GM12878 (cell line): ENCODE measurements around the gene ARHGAP12. TPM values are rescaled to one million over a fixed set of nuclear protein-coding genes. Genes with fewer than 3 reads are reported as not detected.

Source experiments
- ATAC-seq: fragments of 200-7000 bp; cut with Tn5 transposase; 3 replicates; pipeline ENCODE4 v1.9.1; 2020; ENCODE audit warnings: mild to moderate bottlenecking, moderate library complexity
- BruUV-seq: library from RNA; stranded (reverse); fragments of 400-500 nt; replicated peaks from 2 replicates; lab custom pipeline; 2021; lab: Mats Ljungman, UMichigan
- CTCF ChIA-PET: fragments of 300-600 bp; sonication (Branson Sonifier 250); formaldehyde crosslinking; extraction: SDS; loops from one replicate; lab custom pipeline; 2021; ENCODE audit warnings: inconsistent platforms; lab: Yijun Ruan, JAX
- POLR2A ChIA-PET: fragments of 350-600 bp; formaldehyde crosslinking; extraction: SDS; loops from one replicate; lab custom pipeline; 2021; ENCODE audit warnings: inconsistent platforms; lab: Charles Lee
- RAD21 ChIA-PET: fragments of 300-600 bp; sonication (Branson Sonifier 250); formaldehyde crosslinking; loops from one replicate; lab custom pipeline; 2023; ENCODE audit warnings: antibody characterized with exemption; ENCODE audit not compliant: unreplicated experiment; lab: Charles Lee
- SMC1A ChIA-PET: fragments of 300-600 bp; sonication (Branson Sonifier 250); formaldehyde crosslinking; loops from one replicate; lab custom pipeline; 2023; ENCODE audit not compliant: unreplicated experiment, uncharacterized antibody; lab: Charles Lee
- DNase-seq: peaks from one replicate; pipeline ENCODE4 v3.0.0-alpha.2; 2011; ENCODE audit warnings: low read depth, low spot score
- FAIRE-seq: peaks from 3 replicates; lab custom pipeline; 2011; peaks lifted over from hg19 to GRCh38; lab: Jason Lieb, UNC
- H2AFZ ChIP-seq: 2 replicates; pipeline ENCODE4 v1.6.0; 2011; ENCODE audit warnings: low read depth, low read length, control low read depth; ENCODE audit not compliant: control insufficient read depth
- H3K27ac ChIP-seq: 2 replicates; pipeline ENCODE4 v1.5.1; 2011; ENCODE audit warnings: control low read depth; ENCODE audit not compliant: control insufficient read depth, insufficient read depth
- H3K27me3 ChIP-seq, 2 experiments: replicated peaks in 1 of 2; 2 replicates each; pipeline versions ENCODE4 v1.6.0 to v1.6.1; 2011; ENCODE audit warnings: low read length in 1 of 2; ENCODE audit not compliant: control insufficient read depth in 2 of 2, insufficient read depth in 2 of 2
- H3K36me3 ChIP-seq, 2 experiments: 2 replicates each; pipeline ENCODE4 v1.5.1; 2011; ENCODE audit warnings: low read length in 1 of 2; ENCODE audit not compliant: control insufficient read depth in 2 of 2, insufficient read depth in 2 of 2
- H3K4me1 ChIP-seq: 2 replicates; pipeline ENCODE4 v1.6.1; 2011; ENCODE audit warnings: mild to moderate bottlenecking, low read length, moderate library complexity, mixed read lengths; ENCODE audit not compliant: control insufficient read depth, insufficient read depth
- H3K4me2 ChIP-seq: 2 replicates; pipeline ENCODE4 v1.6.0; 2011; ENCODE audit warnings: control low read depth; ENCODE audit not compliant: control insufficient read depth, insufficient read depth
- H3K4me3 ChIP-seq: fragments of 200-600 bp; sonication (generic); 2 replicates; pipeline ENCODE4 v1.5.1; 2016
- H3K79me2 ChIP-seq: 2 replicates; pipeline ENCODE4 v1.6.0; 2011; ENCODE audit warnings: low read length; ENCODE audit not compliant: control insufficient read depth, insufficient read depth
- H3K9ac ChIP-seq: 2 replicates; pipeline ENCODE4 v1.8.0; 2011; ENCODE audit warnings: low read length, control low read depth, mixed read lengths; ENCODE audit not compliant: control insufficient read depth, insufficient read depth
- H3K9me3 ChIP-seq: replicated peaks from 3 replicates; pipeline ENCODE4 v1.5.1; 2011; ENCODE audit warnings: mild to moderate bottlenecking, low read length; ENCODE audit not compliant: control insufficient read depth, insufficient read depth
- H4K20me1 ChIP-seq: 2 replicates; pipeline ENCODE4 v1.6.0; 2011; ENCODE audit not compliant: control insufficient read depth, insufficient read depth
- CBFB ChIP-seq: IDR thresholded peaks from 2 replicates; pipeline ENCODE4 v1.6.1; 2016; ENCODE audit warnings: antibody characterized with exemption, low read depth
- CBX3 ChIP-seq: fragments of 200-600 bp; sonication (generic); IDR thresholded peaks from 2 replicates; pipeline ENCODE4 v1.6.1; 2016; ENCODE audit warnings: low read depth, borderline replicate concordance
- CEBPB ChIP-seq, 2 experiments: fragments of 150-350 bp in 1 of 2; IDR thresholded peaks; 2 replicates each; pipeline ENCODE4 v1.6.1; 2012 to 2014; ENCODE audit warnings: low read depth in 2 of 2, low read length in 2 of 2, borderline replicate concordance in 1 of 2, inconsistent platforms in 1 of 2
- JUND ChIP-seq: IDR thresholded peaks from 2 replicates; pipeline ENCODE4 v1.6.1; 2012; ENCODE audit warnings: low read depth, mild to moderate bottlenecking, low read length, improper control_type of control experiment, moderate library complexity
- KLF5 ChIP-seq: fragments of 450-650 bp; IDR thresholded peaks from 2 replicates; pipeline ENCODE4 v1.6.1; 2014; ENCODE audit warnings: mild to moderate bottlenecking; ENCODE audit not compliant: partially characterized antibody
- MEF2B ChIP-seq: fragments of 450-650 bp; IDR thresholded peaks from 2 replicates; pipeline ENCODE4 v1.6.1; 2018; ENCODE audit warnings: mild to moderate bottlenecking, moderate library complexity; ENCODE audit not compliant: partially characterized antibody, poor library complexity, severe bottlenecking
- MXI1 ChIP-seq: fragments of 150-350 bp; IDR thresholded peaks from 2 replicates; pipeline ENCODE4 v1.6.1; 2011; ENCODE audit warnings: low read depth, mild to moderate bottlenecking, inconsistent platforms, low read length, improper control_type of control experiment
- NFXL1 ChIP-seq: fragments of 450-650 bp; IDR thresholded peaks from 2 replicates; pipeline ENCODE4 v1.6.1; 2017; ENCODE audit warnings: antibody characterized with exemption, mild to moderate bottlenecking, borderline replicate concordance
- NR2C2 ChIP-seq: IDR thresholded peaks from 2 replicates; pipeline ENCODE4 v1.6.1; 2011; ENCODE audit warnings: borderline replicate concordance, low read depth; ENCODE audit not compliant: control insufficient read depth, insufficient read length
- POLR2AphosphoS5 ChIP-seq: IDR thresholded peaks from 2 replicates; pipeline ENCODE4 v1.6.1; 2011; ENCODE audit warnings: mild to moderate bottlenecking, low read length, inconsistent platforms
- POU2F2 ChIP-seq: IDR thresholded peaks from 3 replicates; pipeline ENCODE4 v1.6.1; 2011; ENCODE audit warnings: low read depth, mild to moderate bottlenecking, low read length, borderline replicate concordance
- RAD21 ChIP-seq: IDR thresholded peaks from 2 replicates; pipeline ENCODE4 v1.6.1; 2011; ENCODE audit warnings: mild to moderate bottlenecking, low read depth, low read length, moderate library complexity; ENCODE audit not compliant: insufficient read depth
- SP1 ChIP-seq: IDR thresholded peaks from one replicate; pipeline ENCODE4 v1.6.1; 2011; ENCODE audit warnings: low read depth, low read length
- STAT3 ChIP-seq: IDR thresholded peaks from 2 replicates; pipeline ENCODE4 v1.6.1; 2011; ENCODE audit warnings: low read depth, low read length, improper control_type of control experiment
- ZBTB4 ChIP-seq: fragments of 450-650 bp; formaldehyde crosslinking; IDR thresholded peaks from 2 replicates; pipeline ENCODE4 v1.4.0; 2022; ENCODE audit warnings: mild to moderate bottlenecking, moderate library complexity
- ZNF207 ChIP-seq: fragments of 450-650 bp; IDR thresholded peaks from 2 replicates; pipeline ENCODE4 v1.6.1; 2014; ENCODE audit warnings: antibody characterized with exemption, mild to moderate bottlenecking, borderline replicate concordance
- WGBS: methylation state at CpG from one replicate; pipeline ENCODE4 v1.1.6; 2016; ENCODE audit warnings: low lambda C conversion rate; ENCODE audit not compliant: insufficient replicate concordance, insufficient coverage; ENCODE audit errors: missing lambda C conversion rate; 5-methylcytosine and 5-hydroxymethylcytosine counted together
- in situ Hi-C: fragments of 300-500 bp; cut with MboI; formaldehyde crosslinking; loops from 9 replicates; pipeline ENCODE4 v1.14.3; 2018; ENCODE audit warnings: mixed read lengths
- intact Hi-C: fragments of 100-400 bp; cut with micrococcal nuclease; formaldehyde crosslinking; loops from one replicate; pipeline ENCODE4 v1.14.2; 2022; ENCODE audit not compliant: unreplicated experiment
- polyA plus RNA-seq, 11 experiments: library from polyadenylated mRNA; depleted of rRNA in 4 of 11; unstranded in 6 of 11; stranded (reverse) in 5 of 11; fragments of >200 nt; fragmentation: Nextera tagmentation in 4 of 11; fragmentation: Illumina TruSeq in 1 of 11; extraction: Ambion mirVana in 4 of 11; extraction: Trizol in 1 of 11; gene quantifications; 1 replicate in 1 of 11; 2 replicates in 10 of 11; pipeline versions ENCODE4 v1.2.1 to v1.2.3, GENCODE V29; 2011 to 2016; ENCODE audit warnings: inconsistent platforms in 2 of 11, missing spikeins in 2 of 11, low read depth in 1 of 11
- total RNA-seq, 4 experiments: library from RNA; depleted of rRNA in 3 of 4; stranded (reverse); fragments of >200 nt in 3 of 4; fragmentation: Illumina TruSeq in 1 of 4; extraction: Trizol in 1 of 4; gene quantifications; 2 replicates each; pipeline versions ENCODE4 v1.2.1 to v1.2.3, GENCODE V29; 2013 to 2021
- TF ChIP-seq, protein P1 (sequence below): fragments of 450-650 bp; IDR thresholded peaks from 2 replicates; pipeline ENCODE4 v1.6.1; 2017; ENCODE audit warnings: antibody characterized with exemption, mild to moderate bottlenecking, moderate library complexity
- TF ChIP-seq, protein P2 (sequence below): IDR thresholded peaks from 2 replicates; pipeline ENCODE4 v1.6.1; 2011; ENCODE audit warnings: low read depth, low read length, improper control_type of control experiment, borderline replicate concordance

ARHGAP12 gene
- total and polyA plus RNA-seq, 10 of the 15 experiments (the other 5 are each of a cell fraction or from before 2014, with no cell fraction given): 5.4 to 15.6 (median 8.5) TPM

DNA sequence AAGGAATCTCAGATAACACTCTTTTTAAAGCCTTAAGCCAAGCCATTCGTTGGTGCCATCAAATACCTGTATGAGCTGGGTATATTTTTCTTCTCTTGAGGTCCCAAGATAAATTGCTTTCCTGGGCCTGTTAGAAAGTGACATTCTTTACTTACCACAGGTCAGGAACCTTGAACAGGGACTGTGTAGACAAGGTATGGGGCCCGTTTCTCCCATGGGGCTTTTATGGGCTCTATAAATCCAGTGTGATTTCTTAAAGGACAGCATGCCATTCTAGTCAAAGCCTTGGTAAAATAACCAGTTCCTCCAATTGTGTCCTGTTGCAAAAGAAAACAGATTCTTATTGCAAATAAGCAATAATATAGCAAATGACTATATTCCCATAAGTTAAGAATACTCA is 24.8 kb upstream of the ARHGAP12 start:
- Histone ChIP-seq H3K9me3 (no peaks in the 10 kb centered on the region; the same call in 2 of the 3 replicates), H3K4me2 (no peak overlapping the region), H3K4me1 (no peaks in the 10 kb centered on the region), H3K36me3 (no peaks in the 10 kb centered on the region), H3K27ac (no peak overlapping the region), H3K9ac (no peak overlapping the region), H3K4me3 (no peak overlapping the region), H3K79me2 (no peaks in the 10 kb centered on the region), H3K27me3 (no peaks in the 10 kb centered on the region), H2AFZ (no peak overlapping the region), H4K20me1 (no peaks in the 10 kb centered on the region)
- ChIA-PET POLR2A (interaction anchor here (0.6 kb wide), 1 partner anchor 20 kb away, joined by 4 read pairs; no protein-coding TSS in a partner anchor), RAD21 (interaction anchor here (0.8 to 1.1 kb wide), 2 partner anchors 12 to 92 kb away, joined by 3 read pairs; no protein-coding TSS in a partner anchor), CTCF (interaction anchor here (0.7 to 2.2 kb wide), 2 partner anchors 91 to 101 kb away, joined by 3 to 11 read pairs; no protein-coding TSS in a partner anchor), SMC1A (interaction anchor here (2.5 kb wide), 1 partner anchor 92 kb away, joined by 13 read pairs; no protein-coding TSS in a partner anchor)
- DNase-seq (no peak), FAIRE-seq (no peak), ATAC-seq (no peak)
- intact Hi-C loops (no loop called here), in situ Hi-C loops (no loop called here)
- WGBS: 14% methylated on average over 2 of the region's 2 CpGs
- BruUV-seq: no TSS peak
- no peak for TF ChIP-seq JUND
- no peak for TF ChIP-seq POLR2AphosphoS5
- TF ChIP-seq CBX3: no peak
- no peak for TF ChIP-seq NFXL1
- no peak for TF ChIP-seq SP1
- TF ChIP-seq ZNF207: no peak
- TF ChIP-seq CEBPB (IDR thresholded peaks at IDR 0.05; ENCODE audit: borderline replicate concordance in 1 of 2, low read depth in 2 of 2, low read length in 2 of 2): no peak
- TF ChIP-seq STAT3: no peak
- TF ChIP-seq, protein P1, sequence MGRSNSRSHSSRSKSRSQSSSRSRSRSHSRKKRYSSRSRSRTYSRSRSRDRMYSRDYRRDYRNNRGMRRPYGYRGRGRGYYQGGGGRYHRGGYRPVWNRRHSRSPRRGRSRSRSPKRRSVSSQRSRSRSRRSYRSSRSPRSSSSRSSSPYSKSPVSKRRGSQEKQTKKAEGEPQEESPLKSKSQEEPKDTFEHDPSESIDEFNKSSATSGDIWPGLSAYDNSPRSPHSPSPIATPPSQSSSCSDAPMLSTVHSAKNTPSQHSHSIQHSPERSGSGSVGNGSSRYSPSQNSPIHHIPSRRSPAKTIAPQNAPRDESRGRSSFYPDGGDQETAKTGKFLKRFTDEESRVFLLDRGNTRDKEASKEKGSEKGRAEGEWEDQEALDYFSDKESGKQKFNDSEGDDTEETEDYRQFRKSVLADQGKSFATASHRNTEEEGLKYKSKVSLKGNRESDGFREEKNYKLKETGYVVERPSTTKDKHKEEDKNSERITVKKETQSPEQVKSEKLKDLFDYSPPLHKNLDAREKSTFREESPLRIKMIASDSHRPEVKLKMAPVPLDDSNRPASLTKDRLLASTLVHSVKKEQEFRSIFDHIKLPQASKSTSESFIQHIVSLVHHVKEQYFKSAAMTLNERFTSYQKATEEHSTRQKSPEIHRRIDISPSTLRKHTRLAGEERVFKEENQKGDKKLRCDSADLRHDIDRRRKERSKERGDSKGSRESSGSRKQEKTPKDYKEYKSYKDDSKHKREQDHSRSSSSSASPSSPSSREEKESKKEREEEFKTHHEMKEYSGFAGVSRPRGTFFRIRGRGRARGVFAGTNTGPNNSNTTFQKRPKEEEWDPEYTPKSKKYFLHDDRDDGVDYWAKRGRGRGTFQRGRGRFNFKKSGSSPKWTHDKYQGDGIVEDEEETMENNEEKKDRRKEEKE: no peak
- no peak for TF ChIP-seq RAD21
- TF ChIP-seq MXI1: no peak
- TF ChIP-seq KLF5: no peak
- TF ChIP-seq POU2F2: no peak
- TF ChIP-seq, protein P2, sequence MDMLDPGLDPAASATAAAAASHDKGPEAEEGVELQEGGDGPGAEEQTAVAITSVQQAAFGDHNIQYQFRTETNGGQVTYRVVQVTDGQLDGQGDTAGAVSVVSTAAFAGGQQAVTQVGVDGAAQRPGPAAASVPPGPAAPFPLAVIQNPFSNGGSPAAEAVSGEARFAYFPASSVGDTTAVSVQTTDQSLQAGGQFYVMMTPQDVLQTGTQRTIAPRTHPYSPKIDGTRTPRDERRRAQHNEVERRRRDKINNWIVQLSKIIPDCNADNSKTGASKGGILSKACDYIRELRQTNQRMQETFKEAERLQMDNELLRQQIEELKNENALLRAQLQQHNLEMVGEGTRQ: no peak
- no peak for TF ChIP-seq CBFB
- no peak for TF ChIP-seq NR2C2
- no peak for TF ChIP-seq MEF2B
- no peak for TF ChIP-seq ZBTB4 (CRISPR knock-in tag)
